Kidney (tissue), 14 donors: ENCODE measurements around the gene CEP44. TPM values are rescaled to one million over a fixed set of nuclear protein-coding genes. Genes with fewer than 3 reads are reported as not detected.

Experiments used
- DNase-seq, 5 donors: peaks; one replicate each; pipeline ENCODE4 v3.0.0-alpha.2; 2013 to 2020
- FAIRE-seq: peaks from 2 replicates; lab custom pipeline; 2012; peaks lifted over from hg19 to GRCh38; lab: Jason Lieb, UNC
- H3K27ac ChIP-seq, 2 donors: one replicate each; pipeline ENCODE4 v1.7.0; 2013; ENCODE audit warnings: low read depth in 2 of 2, low read length in 2 of 2, inconsistent platforms in 1 of 2
- H3K27me3 ChIP-seq: one replicate; pipeline ENCODE4 v1.7.1; 2013; ENCODE audit warnings: low read length, inconsistent platforms; ENCODE audit not compliant: control insufficient read depth, insufficient read depth
- H3K36me3 ChIP-seq, 3 donors: one replicate each; pipeline versions ENCODE4 v1.7.0 to v1.7.1; 2013; ENCODE audit warnings: low read length in 3 of 3, control low read depth in 1 of 3, inconsistent platforms in 1 of 3; ENCODE audit not compliant: insufficient read depth in 3 of 3, control insufficient read depth in 2 of 3
- H3K4me1 ChIP-seq, 3 donors: one replicate each; pipeline versions ENCODE4 v1.7.0 to v1.7.1; 2013; ENCODE audit warnings: low read length in 3 of 3, inconsistent platforms in 1 of 3, low read depth in 1 of 3; ENCODE audit not compliant: control insufficient read depth in 2 of 3, insufficient read depth in 2 of 3
- H3K4me3 ChIP-seq, 3 donors: one replicate each; pipeline versions ENCODE4 v1.7.0 to v1.8.1; 2013; ENCODE audit warnings: low read length in 3 of 3, control low read depth in 1 of 3, inconsistent platforms in 1 of 3
- H3K9ac ChIP-seq, 3 donors: one replicate each; pipeline versions ENCODE4 v1.7.0 to v1.7.1; 2013; ENCODE audit warnings: low read length in 3 of 3, control low read depth in 1 of 3, inconsistent platforms in 1 of 3
- H3K9me3 ChIP-seq, 3 donors: one replicate each; pipeline versions ENCODE4 v1.7.0 to v1.7.1; 2013; ENCODE audit warnings: low read length in 3 of 3, control low read depth in 1 of 3, inconsistent platforms in 1 of 3; ENCODE audit not compliant: control insufficient read depth in 2 of 3, insufficient read depth in 1 of 3
- CTCF ChIP-seq: IDR thresholded peaks from 3 replicates; pipeline ENCODE4 v1.5.1; 2012; ENCODE audit warnings: mild to moderate bottlenecking, moderate library complexity, borderline replicate concordance; ENCODE audit not compliant: insufficient read depth; ENCODE audit errors: extremely low read depth
- intact Hi-C: fragments of 100-400 bp; cut with DNase I; formaldehyde crosslinking; loops from one replicate; pipeline ENCODE4 v1.11.1; 2022
- polyA plus RNA-seq: library from polyadenylated mRNA; stranded (reverse); fragments of 350-450 nt; fragmentation: Illumina TruSeq; extraction: RNeasy Lipid Tissue Mini Kit (QIAGEN cat#74804); gene quantifications from one replicate; pipeline ENCODE4 v1.2.3, GENCODE V29; 2014; ENCODE audit warnings: low read depth, low replicate concordance; ENCODE audit not compliant: insufficient read depth
- total RNA-seq: library from RNA; stranded (reverse); fragmentation: NEBNext Ultra II Directional; extraction: Animal tissue kit (Norgen Biotek cat#: 25700); gene quantifications from one replicate; pipeline ENCODE4 v1.2.1, GENCODE V29; 2021
- donor health status: control.
- donor health status: control.
- donor health status: control.
- donor health status: control.
- donor health status: control.
- donor health status: DM: yes; HTN: yes; CAD: no.
- donor health status: Normal renal cell carcinoma (clear cell type).

Gene CEP44
- total and polyA plus RNA-seq, 2 donors from 2014 or later = 5.0 to 14.7 TPM

GRCh38 chr4:174274436-174274835 lies 9.3 kb upstream of the CEP44 start:
- Histone ChIP-seq H3K27ac (no peak overlapping the region), H3K27me3 (no peaks in the 10 kb centered on the region), H3K9me3 (no peaks in the 10 kb centered on the region), H3K9ac (no peak overlapping the region), H3K4me3 (no peak overlapping the region), H3K4me1 (no peaks in the 10 kb centered on the region), H3K36me3 (no peaks in the 10 kb centered on the region)
- intact Hi-C loops = no loop called here
- DNase-seq (no peak), FAIRE-seq (no peak)
- no peak for TF ChIP-seq CTCF

- DNase-seq (no peak), FAIRE-seq (no peak)
- intact Hi-C loops = no loop called here
- no peak for TF ChIP-seq CTCF
- no peak overlapping the region for H3K27ac ChIP-seq
- H3K4me3 ChIP-seq = no peak overlapping the region
- H3K4me1 ChIP-seq = no peaks in the 10 kb centered on the region
- no peaks in the 10 kb centered on the region for H3K9me3 ChIP-seq
- H3K36me3 ChIP-seq = no peaks in the 10 kb centered on the region
- H3K27me3 ChIP-seq = no peaks in the 10 kb centered on the region
- no peak overlapping the region for H3K9ac ChIP-seq
These were observed 8.6 kb upstream of the CEP44 start for GRCh38 chr4:174275101-174275500.

GRCh38 chr4:174277433-174277832 lies 6.3 kb upstream of the CEP44 start:
- H3K4me1 ChIP-seq = no peaks in the 10 kb centered on the region
- intact Hi-C loops = no loop called here
- TF ChIP-seq CTCF = no peak
- H3K9me3 ChIP-seq = no peaks in the 10 kb centered on the region
- H3K27ac ChIP-seq = no peak overlapping the region
- no peaks in the 10 kb centered on the region for H3K36me3 ChIP-seq
- H3K27me3 ChIP-seq = no peaks in the 10 kb centered on the region
- DNase-seq (no peak), FAIRE-seq (peak; percentile 3)
- H3K9ac ChIP-seq = no peak overlapping the region
- no peak overlapping the region for H3K4me3 ChIP-seq

GRCh38 chr4:174278467-174278866 lies 5.2 kb upstream of the CEP44 start:
- Histone ChIP-seq H3K9me3 (no peaks in the 10 kb centered on the region), H3K27me3 (no peaks in the 10 kb centered on the region), H3K4me1 (no peaks in the 10 kb centered on the region), H3K27ac (no peak overlapping the region), H3K9ac (no peak overlapping the region), H3K36me3 (no peaks in the 10 kb centered on the region), H3K4me3 (no peak overlapping the region)
- intact Hi-C loops = no loop called here
- DNase-seq (no peak), FAIRE-seq (no peak)
- no peak for TF ChIP-seq CTCF
